Measurements from ENCODE around the gene KRT25. TPM values are rescaled to one million over a fixed set of nuclear protein-coding genes. Genes with fewer than 3 reads are reported as not detected.
"Not testable (repeated sequence)": the region's sequence is repeated elsewhere in the genome, so short reads cannot be mapped to it uniquely, and the experiment has no call there.

KRT25 gene
- total RNA-seq, 6 experiments from 2014 or later: not detected

GRCh38 chr17:40760105-40761016 is 5.2 kb upstream of the KRT25 start:
- DNase-seq: no peak
- intact Hi-C loops (cut with DNase I): no loop called here
- Histone ChIP-seq H3K36me3 (no peaks in the 10 kb centered on the region), H3K4me1 (no peaks in the 10 kb centered on the region), H3K4me3 (no peak overlapping the region), H3K27me3 (no peaks in the 10 kb centered on the region), H3K27ac (no peak overlapping the region), H3K9me3 (peaks cover 0 to 13% (median 1%) of the 10 kb centered on the region in 4 donors)
- 5% methylated on average over 1 of the region's 1 CpG for WGBS (ENCODE audit: insufficient coverage, low coverage, low lambda C conversion rate, missing lambda C conversion rate)
- TF ChIP-seq, protein P1, sequence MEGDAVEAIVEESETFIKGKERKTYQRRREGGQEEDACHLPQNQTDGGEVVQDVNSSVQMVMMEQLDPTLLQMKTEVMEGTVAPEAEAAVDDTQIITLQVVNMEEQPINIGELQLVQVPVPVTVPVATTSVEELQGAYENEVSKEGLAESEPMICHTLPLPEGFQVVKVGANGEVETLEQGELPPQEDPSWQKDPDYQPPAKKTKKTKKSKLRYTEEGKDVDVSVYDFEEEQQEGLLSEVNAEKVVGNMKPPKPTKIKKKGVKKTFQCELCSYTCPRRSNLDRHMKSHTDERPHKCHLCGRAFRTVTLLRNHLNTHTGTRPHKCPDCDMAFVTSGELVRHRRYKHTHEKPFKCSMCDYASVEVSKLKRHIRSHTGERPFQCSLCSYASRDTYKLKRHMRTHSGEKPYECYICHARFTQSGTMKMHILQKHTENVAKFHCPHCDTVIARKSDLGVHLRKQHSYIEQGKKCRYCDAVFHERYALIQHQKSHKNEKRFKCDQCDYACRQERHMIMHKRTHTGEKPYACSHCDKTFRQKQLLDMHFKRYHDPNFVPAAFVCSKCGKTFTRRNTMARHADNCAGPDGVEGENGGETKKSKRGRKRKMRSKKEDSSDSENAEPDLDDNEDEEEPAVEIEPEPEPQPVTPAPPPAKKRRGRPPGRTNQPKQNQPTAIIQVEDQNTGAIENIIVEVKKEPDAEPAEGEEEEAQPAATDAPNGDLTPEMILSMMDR (IDR thresholded peaks at IDR 0.05): no peak
- TF ChIP-seq POLR2A (IDR thresholded peaks at IDR 0.05): no peak
- ATAC-seq: no peak

DNA sequence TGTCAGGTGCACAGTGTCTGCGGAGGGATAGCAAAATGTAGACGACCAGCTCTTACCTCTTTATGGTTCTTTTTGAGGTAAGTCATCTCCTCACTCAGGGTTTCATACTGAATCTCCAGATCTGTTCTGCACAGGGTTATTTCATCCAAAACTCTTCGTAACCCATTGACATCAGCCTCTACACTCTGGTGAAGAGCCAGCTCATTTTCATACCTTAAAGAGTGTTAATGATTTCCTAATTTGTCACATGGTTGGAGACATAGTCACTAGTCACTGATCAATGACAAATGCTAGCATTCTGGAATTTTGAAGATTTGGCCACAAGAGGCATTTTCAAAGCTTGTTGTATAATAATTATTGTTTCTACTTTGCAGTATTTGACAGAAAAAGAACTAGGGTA is 1.3 kb downstream of the KRT25 start:
- Histone ChIP-seq H3K36me3 (no peaks in the 10 kb centered on the region), H3K4me1 (no peaks in the 10 kb centered on the region), H3K4me3 (no peak overlapping the region), H3K27ac (no peak overlapping the region), H3K9me3 (no peaks in the 10 kb centered on the region), H3K27me3 (no peaks in the 10 kb centered on the region)
- DNase-seq (no peak), ATAC-seq (no peak)
- WGBS (ENCODE audit: insufficient coverage, low coverage, low lambda C conversion rate, missing lambda C conversion rate): 84% methylated on average over 3 of the region's 3 CpGs
- intact Hi-C loops (cut with DNase I): no loop called here
- TF ChIP-seq, protein P1 (IDR thresholded peaks at IDR 0.05): no peak
- no peak for TF ChIP-seq POLR2A (IDR thresholded peaks at IDR 0.05)

DNA sequence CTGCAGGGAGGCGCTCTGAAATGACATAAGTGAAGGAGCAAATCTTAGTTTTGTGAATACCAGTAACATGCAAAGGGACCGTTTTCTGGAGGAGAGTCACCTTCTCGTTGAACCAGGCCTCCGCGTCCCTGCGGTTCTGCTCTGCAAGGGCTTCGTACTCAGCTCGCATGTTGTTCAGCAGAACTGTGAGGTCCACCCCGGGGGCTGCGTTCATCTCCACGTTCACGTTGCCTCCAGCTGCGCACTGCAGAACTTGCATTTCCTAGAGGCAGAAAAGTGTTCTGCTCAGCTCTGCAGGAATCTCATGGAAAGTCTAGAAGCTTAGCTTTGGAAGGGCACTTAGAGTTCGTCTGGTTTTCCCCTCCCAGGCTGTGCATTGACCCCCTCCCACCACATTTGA is 4.1 kb downstream of the KRT25 start:
- H3K27ac ChIP-seq: no peak overlapping the region
- intact Hi-C loops (cut with DNase I): no loop called here
- TF ChIP-seq, protein P1 (IDR thresholded peaks at IDR 0.05): no peak
- TF ChIP-seq POLR2A (IDR thresholded peaks at IDR 0.05): no peak
- H3K36me3 ChIP-seq: no peaks in the 10 kb centered on the region
- ATAC-seq: no peak
- no peak for DNase-seq
- no peaks in the 10 kb centered on the region for H3K27me3 ChIP-seq
- 60% methylated on average over 10 of the region's 14 CpGs for WGBS (ENCODE audit: insufficient coverage, low coverage, low lambda C conversion rate, missing lambda C conversion rate)
- no peaks in the 10 kb centered on the region for H3K9me3 ChIP-seq
- H3K4me1 ChIP-seq: no peaks in the 10 kb centered on the region
- no peak overlapping the region for H3K4me3 ChIP-seq

GRCh38 chr17:40750391-40750790 is 4.7 kb downstream of the KRT25 start:
- Histone ChIP-seq H3K36me3 (no peaks in the 10 kb centered on the region), H3K4me3 (no peak overlapping the region), H3K4me1 (no peaks in the 10 kb centered on the region), H3K27ac (no peak overlapping the region), H3K9me3 (no peaks in the 10 kb centered on the region), H3K27me3 (no peaks in the 10 kb centered on the region)
- 60% methylated on average over 6 of the region's 6 CpGs for WGBS (ENCODE audit: insufficient coverage, low coverage, low lambda C conversion rate, missing lambda C conversion rate)
- no peak for TF ChIP-seq POLR2A (IDR thresholded peaks at IDR 0.05)
- TF ChIP-seq, protein P1 (IDR thresholded peaks at IDR 0.05): no peak
- ATAC-seq: no peak
- intact Hi-C loops (cut with DNase I): no loop called here
- DNase-seq: no peak

DNA sequence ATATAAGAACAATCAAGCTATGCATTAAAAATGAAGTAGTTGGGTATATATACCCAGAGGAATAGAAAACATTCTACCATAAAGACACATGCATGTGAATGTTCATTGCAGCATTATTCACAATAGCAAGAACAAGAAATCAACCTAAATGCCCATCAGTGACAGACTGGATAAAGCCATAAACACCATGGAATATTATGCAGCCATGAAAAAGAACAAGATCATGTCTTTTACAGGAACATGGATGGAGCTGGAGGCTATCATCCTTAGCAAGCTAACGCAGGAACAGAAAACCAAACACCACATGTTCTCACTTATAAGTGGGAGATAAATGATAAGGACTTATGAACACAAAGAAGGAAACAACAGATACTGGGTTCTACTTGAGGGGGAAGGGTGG is 6.5 kb downstream of the KRT25 start:
- H3K27ac ChIP-seq: not testable (repeated sequence)
- 42% methylated on average over 1 of the region's 1 CpG for WGBS (ENCODE audit: insufficient coverage, low coverage, low lambda C conversion rate, missing lambda C conversion rate)

More for the DNA sequence above, 6.5 kb downstream of the KRT25 start:
- ATAC-seq; H3K4me1 ChIP-seq; DNase-seq; H3K9me3 ChIP-seq; intact Hi-C loops (cut with DNase I); H3K36me3 ChIP-seq; H3K27me3 ChIP-seq; H3K4me3 ChIP-seq: not testable (repeated sequence)
